LHCN-M2 (cell line): ENCODE results near the gene MGMT. TPM values are rescaled to one million over a fixed set of nuclear protein-coding genes. Genes with fewer than 3 reads are reported as not detected.

Source experiments
- DNase-seq: peaks from one replicate; pipeline ENCODE4 v3.0.0-alpha.2; 2012; ENCODE audit warnings: low read depth
- total RNA-seq: library from RNA; depleted of rRNA; stranded (reverse); fragments of >200 nt; gene quantifications from 2 replicates; pipeline ENCODE4 v1.2.3, GENCODE V29; 2014

Gene MGMT
- total RNA-seq, 1 experiment from 2014 or later = 33.2 TPM

DNA sequence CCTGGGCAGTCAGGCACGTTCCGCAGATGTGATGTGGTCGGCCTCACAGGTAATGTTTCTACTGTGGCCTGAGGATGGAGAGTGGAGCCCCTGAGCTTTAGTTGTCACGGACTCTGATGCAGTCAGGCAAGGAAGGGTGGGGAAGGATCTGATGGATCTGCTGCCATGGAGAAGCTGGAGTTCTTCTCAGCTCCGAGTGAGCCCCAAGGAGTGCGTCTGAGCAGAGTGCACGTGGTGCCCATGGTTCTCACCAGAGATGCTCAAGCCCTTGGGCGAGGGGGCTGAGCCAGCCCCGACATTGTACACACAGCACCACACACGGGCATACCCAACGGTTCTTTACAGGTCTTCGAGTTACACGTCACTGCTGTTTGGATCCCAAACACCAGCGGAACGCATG is 304.5 kb downstream of the MGMT start:
- DNase-seq = no peak

DNA sequence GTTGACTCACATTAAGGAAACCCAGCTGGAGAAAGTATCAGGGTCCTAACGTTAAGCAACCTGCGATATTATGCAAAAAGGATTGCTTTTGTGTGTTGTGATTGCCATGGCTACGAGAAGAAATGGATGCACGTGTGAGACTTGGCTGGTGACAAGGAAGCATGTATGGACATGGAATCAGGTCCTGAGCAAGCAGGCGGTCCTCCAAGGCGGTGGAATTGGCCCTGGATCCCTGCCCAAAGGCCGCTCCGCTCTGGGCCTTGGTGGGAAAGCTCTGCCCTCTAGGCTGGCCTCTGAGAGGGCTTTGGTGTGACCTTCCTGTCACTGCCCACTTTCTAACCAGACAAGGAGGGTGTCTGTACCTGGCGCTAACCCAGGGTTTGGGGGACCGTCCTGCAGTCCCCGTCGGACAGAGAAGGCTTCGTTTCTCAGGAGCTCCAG is 305.0 kb downstream of the MGMT start:
- no peak for DNase-seq

DNA sequence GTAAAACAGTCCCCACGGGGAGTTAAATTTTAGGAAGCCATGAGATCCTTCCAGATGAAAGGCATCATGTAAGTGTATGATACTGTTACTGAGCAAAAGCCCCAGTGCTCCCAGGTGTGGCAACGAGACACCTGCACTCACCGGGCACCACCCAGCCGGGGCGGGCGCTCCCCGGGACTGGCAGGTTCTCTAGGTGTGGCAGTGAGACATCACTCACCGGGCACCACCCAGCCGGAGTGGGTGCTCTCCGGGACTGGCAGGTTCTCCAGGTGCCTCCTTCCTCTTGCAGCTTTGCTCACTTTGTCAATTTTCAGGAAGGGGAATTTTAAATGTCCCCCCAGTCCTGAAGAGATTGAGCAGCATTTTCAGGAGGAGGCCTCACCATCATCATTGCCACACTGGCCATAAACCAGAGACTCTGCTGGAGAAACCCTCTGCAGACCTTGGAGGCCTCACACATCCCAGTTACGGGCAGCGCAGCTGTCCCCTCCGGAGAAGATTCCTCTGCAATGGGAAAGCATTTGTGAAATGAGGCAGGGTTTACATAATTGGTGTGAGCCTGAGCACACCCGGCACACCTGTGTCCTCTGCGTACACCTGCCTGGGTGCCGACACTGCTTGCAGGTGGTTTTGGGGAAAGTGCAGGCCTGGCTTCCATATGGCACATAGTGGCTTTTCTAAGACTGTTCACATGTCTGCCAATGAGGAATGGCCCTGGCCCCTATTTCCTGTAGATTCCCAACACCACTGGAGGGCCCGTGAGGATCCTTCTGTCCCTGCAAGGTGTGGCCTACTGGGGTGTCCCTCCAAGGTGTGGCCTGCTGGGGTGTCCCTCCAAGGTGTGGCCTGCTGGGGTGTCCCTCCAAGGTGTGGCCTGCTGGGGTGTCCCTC is 305.7 kb downstream of the MGMT start:
- DNase-seq = no peak

DNA sequence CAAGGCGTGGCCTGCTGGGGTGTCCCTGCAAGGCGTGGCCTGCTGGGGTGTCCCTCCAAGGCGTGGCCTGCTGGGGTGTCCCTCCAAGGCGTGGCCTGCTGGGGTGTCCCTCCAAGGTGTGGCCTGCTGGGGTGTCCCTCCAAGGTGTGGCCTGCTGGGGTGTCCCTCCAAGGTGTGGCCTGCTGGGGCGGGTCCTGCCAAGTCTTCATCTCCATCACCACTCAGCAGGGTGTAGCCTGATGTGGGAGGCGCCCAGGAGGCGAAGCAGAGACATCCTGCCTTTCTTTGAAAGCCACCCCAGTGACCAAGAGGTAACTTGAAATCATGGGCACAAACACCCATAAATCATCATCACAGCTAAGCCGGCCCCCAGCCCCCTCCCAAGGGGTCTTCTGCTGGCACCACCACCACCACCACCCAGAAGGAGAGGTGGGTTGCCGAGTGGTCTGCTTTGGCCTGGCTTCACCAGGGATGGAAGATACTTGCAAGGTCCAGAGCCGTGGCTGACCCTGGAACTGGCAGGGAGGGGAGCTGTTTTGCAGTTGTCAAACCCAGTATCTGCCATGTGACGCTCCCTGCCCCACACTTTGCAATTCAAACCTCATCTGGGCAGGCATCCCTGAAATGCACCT is 306.4 kb downstream of the MGMT start:
- DNase-seq = no peak

DNA sequence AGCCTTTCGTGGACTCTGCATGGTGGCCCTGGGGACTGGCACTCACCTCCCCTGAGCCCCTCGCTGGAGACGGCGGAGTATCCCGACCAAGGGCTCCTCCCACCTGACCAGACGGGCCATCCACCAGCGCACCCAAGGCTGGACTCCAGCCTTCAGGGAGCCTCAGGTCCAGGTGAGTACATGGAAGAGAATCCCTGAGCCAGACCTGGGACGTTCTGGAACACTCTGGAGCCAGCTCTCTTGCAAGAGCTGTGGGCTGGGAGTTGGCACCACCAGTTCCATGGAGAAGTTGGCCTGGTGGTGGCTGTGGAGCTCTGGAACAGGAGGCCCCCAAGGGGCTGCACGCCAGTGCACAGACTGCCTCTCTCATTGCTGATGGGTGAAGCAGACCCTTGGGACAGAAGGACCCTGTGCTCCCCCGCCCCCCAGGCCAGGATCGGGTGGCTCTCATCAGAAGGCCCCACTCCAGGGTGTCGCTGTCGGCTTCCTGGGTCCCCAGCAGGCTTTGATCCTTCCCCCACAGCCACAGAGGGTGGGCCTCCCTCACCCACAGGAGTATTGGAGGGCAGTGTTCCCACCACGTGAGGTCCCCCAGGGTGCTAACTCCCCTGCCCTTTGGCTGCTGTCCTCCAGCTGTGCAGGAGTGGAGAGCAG is 307.2 kb downstream of the MGMT start:
- no peak for DNase-seq

DNA sequence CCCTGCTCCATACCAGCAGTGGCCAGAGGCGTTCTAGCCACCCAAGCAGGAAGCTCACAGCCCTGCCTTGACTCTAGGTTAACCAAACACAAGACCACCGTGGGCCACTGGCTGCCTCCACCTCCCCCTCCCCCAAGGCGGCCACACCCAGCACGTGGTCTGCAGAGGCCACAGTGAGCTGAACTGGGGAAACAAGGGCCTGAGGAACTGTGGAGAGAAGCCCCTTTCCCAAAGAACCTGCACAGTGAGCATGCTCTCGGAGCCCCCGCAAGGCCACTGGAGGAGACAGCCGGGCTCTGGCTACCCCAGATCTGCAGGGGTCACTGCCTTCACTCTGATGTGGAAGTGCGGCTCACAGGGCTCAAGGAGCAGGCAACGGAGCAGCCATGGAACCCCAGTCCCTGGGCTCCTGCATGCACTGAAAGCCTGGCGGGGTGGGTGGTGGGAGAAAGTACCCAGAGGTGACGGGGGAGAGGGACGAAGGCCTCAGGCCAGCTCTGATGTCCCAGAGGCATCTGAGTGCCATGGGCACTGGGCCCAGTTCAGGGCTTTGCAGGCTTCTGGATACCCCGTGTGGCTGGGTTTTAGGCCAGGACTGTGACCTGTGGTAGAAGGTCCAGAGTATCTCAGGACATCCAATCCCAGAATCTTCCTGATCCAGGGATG is 307.8 kb downstream of the MGMT start:
- no peak for DNase-seq

DNA sequence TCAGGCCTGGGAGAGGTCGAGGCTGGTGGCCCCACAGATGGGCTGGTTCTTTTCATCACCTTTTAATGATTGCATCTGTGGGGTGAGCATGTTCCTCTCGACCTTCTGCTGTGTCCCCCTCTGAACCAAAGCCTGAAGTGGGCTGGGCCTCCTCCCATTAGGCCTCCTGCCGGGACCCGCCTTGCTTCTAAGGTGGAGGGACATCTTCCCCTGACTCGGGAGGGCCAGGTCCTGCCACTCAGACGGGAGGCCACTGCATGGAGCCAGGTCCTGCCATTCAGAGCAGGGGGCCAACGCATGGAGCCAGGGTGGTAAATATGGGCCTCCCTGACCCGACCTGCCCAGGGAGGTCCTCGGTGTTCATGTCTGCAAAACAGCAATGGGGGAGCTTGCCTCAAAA is 308.6 kb downstream of the MGMT start:
- no peak for DNase-seq

DNA sequence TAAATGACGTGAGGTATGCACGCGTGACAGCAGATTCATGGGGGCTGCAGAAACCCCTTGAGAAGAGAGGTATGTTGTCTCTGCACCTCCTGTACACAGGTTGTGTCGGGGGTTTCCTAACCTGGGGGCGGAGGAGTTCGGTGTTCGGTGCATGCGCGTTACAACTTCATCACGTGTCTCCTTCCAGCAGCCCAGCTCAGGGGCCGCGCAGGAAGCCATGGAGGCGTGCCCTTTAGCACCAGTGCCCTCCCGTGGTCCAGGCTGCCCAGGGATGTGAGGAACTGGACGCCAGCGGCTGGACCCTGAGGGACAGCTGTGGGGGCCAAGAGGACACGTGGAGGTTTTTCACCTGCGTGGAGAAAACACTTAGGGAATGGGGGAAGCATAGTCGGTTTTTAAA is 310.6 kb downstream of the MGMT start:
- no peak for DNase-seq

DNA sequence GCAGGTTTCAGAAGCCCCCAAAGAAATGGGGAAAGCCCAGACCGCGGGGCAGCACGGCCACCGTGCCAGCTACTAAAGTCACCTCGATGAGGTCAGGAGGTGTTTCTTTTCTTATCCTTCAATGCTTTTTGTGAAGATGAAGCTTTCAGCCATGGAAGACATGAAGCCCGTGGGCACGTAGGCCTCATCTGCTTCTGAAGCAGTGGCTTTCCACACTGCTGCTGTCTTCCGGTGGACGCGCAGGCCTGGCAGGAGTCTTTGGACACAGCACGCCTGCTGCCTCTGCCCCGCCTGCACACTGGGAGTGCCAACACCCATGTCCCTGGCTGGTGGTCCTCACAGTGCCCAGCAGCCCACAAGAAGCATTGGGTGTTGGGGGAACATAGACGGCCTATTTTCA is 311.5 kb downstream of the MGMT start:
- DNase-seq = no peak

DNA sequence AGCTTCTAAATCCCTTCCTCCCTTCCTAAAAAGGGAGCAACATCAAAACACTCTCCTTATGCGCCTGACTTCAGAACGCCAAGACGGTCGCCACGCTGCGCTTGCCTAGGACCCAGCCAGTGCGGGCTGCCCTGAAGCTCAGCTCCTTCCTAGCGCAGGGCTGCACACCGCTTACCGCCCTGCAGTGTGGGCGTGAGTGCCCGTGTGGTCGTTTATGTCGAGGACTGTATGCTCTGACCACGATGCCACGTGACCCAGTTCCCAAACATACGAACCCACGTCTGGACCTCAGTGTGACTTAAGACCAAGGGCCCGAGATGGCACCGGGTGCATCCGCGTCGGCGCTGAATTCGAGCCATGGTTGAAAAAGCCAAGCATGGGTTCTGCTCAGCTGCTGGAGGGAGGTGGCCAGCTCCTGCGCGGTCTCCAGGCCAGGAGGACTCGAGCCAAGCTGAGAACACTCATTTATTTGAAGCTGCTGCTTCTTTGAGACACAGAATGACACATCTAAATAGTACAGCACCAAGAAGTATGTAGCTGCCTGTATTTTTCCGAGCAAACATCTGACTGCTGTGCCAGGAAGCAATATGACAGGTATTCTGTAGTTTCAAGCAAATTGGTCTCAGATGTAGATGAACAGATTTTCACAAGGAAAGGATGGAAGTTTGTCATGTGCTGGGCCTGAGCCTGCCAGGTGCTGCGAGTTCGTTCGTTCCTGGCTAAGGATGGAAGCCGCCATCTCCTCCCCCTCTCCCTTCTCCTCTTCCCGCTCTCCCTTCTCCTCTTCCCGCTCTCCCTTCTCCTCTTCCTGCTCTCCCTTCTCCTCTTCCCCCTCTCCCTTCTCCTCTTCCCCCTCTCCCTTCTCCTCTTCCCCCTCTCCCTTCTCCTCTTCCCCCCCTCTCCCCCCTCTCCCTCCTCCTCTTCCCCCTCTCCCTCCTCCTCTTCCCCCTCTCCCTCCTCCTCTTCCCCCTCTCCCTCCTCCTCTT is 312.4 kb downstream of the MGMT start:
- no peak for DNase-seq

DNA sequence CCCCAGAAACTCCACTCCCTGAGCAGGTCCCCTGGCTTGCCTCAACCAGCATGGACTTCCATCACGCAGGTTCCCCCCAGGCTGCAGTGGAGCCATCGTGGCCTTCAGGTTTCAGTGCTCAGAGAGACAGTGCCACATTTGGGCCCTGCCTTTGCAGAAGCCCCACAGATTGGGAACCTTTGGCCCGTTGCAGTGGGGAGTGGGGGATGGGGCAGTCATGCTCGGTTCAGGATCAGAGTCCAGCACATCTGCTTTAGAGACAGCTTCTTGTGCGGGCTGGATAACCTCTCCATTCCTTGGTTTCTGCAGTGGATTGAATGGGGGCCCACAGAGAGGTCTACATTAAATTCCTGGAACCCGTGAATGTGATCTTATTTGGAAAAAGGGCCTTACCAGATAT is 313.2 kb downstream of the MGMT start:
- DNase-seq = no peak

DNA sequence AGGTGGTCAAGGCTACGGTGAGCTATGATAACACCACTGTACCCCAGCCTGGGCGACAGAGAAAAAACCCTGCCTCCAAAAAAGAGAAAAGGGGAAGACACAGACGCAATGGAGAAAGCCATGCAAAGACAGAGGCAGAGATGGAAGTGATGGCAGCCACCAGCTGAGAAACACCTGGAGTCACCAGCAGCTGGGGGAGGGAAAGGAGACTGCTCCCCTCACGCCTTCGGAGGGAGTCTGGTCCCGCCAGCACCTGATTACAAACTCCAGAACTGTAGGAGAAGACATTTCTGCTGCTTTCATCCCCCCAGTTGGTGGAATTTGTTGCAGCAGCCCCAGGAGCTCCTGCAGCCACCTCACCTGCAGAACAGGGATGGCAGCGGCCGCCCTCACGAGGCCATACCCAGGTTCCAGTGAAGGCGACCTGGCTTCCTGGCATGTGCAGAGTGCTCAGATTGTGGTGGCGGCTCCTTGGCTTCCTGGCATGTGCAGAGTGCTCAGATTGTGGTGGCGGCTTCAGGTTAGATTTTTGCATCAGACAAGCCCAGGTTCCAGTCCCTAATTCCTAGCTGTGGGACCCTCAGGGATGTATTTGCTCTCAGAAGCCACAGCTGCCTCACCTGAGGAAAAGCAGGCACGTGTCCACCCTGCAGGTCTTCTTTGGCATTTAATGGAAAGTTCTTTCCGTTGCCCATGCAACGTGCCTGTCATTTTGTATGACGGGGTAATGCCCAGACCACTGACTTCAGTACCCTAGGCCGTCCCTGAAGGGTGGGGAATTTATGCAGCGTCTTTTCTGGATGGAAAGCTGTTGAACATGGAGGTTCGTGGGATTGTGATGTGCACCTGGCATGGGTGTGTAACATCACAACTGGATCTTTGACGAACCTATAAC is 314.1 kb downstream of the MGMT start:
- DNase-seq = no peak

DNA sequence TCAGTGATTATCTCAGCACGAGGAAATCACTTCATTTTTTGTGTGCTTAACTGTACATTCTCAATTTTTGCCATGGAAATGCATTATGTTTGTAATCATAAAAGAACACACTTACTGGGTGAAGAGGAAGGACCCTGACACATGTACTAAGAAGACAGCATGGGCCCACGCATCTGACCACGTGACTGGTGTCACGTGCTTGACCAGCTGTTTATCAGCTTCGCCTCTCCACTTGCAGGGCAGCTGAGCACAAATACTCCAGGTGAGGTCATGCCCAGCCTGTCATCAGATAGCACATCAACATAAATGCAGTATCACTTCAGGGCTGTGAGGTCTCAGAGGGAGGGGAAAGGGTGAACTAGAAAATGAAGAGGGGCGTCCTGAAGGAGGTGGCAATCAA is 317.2 kb downstream of the MGMT start:
- DNase-seq = peak; percentile 23

DNA sequence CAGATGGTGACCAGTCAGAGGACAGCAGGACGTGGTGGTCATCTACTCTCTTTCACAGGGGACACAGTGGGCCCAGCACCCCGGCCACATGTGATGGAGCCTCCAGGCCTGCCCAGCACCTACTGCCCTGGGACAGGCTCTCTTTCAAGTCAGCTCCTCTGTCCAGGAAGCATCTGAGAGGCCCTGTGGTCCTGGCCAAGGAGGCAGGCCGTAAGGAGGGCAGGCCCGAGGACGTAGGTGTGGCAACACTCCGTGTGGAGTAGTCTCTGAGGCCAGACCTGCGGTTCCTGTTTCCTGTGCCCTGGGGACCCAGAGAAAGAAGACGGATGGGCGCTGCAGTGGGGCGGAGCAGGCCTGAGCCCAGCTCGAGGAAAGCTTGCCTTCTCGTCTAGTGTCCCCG is 317.9 kb downstream of the MGMT start:
- DNase-seq = no peak

DNA sequence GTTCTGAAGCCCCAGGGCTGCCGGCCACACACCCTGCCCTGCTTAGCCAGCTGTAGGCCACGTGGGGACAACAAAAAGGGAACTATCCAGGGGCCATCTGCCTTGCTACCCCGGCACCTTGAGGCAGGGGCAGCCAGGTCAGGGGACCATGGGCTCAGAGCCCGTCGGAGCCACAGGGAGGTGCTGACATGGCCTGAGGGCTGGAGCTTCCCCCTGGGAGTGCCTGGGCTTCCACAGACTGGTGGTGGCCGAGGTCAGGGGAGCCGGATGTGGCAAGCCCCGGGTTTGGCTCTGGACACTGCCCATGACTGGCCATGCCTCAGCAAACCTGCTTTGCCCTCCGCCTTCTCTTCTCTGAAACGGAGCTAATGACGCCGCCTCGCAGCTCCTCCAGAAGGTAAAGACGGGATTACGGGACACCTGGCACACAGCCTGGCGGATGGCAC is 318.5 kb downstream of the MGMT start:
- DNase-seq = no peak

DNA sequence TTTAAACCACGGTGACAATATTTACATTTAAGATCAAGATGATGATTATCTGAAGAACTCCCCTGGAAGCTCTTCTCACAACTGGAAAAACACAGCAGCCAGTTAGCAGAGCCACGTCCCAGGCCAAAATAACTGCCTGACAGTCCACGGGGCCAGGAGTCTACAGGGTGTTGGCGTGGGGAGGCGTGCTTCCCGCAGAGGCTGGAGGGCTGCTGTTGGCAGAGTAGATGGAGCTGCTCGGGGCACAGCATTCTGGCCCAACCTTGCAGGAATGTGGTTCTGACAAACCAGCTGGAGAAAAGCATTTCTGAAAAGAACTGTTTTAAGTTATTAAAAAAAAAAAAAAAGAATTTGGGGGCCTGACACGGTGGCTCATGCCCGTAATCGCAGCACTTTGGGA is 319.2 kb downstream of the MGMT start:
- DNase-seq = no peak

DNA sequence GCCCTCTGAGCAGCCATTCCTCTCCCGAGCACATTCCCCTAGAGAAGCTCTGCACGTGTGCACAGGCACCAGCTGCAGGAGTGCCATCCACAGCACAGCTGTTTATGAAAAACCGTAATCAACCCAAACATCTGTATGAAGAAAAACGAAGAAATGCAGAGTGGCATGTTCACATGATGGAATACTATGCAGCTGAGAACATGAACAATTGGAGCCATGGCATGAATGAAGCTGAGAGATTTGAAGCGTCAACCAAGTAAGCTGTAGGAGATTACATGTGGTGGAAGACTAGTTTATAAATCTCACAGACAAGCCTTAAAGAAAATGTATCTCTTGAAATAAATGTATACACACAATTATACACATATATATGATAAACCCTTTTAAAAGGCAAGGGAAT is 320.5 kb downstream of the MGMT start:
- DNase-seq = no peak

DNA sequence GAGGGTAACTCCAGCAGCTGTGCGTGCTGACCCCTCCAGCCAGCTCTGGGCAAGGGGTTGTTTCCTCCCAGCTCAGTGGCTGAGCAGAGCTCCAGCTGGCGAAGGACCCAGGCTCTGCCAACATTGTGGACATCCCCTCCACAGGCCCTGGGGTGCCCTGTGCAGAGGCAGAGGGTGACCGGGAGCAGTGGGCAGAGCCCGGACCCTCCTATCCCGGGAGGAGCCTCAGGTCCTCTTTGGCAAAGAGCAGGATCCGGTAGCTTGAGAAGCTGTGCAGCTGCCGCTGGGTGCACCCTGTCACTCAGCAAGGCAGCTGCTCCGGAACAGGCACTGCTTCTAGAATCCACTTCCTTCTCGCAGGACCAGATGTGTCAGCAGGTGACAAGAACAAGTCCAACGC is 321.2 kb downstream of the MGMT start:
- DNase-seq = peak; percentile 78

DNA sequence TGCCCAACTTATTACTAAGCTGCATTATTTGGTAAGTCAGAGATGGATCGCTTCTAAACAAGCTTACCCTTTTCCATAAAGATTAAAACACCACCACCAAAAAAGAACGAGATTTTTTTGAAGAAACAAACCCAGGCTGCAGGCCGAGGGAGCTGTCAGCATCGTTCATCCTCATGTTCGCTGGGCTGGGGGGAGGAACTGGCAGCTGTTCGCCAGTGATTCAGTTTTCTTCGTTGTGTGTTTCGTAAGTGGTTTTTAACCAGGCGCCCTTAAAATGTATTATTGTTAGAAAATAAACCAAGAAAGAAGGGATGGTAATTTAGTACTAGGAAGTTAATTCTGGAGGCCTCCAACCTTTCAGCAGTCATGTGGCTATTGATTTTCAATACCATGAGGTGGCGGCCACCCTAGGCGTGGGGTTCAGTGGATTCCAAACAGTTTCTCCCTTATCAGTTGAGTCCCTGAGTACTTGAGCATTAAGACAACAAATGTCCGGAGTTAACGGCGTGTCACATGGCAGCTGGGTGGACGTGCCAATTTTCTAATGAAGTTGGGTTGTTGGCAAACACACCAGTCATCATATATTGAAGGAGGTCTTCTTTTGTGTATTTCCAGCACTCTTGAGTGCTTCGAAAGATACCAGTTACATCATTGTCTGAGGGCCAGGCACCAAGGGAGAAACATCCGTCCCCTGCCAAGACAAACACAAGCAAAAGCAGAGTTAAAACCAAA is 323.8 kb downstream of the MGMT start:
- peak; percentile 78 for DNase-seq
